GM18511 (cell line): ENCODE measurements around the gene ITFG1.
"Not testable (repeated sequence)": the region's sequence is repeated elsewhere in the genome, so short reads cannot be mapped to it uniquely, and the experiment has no call there.

Experiments
- ATAC-seq: cut with Tn5 transposase; IDR thresholded peaks from one replicate; pipeline ENCODE4 v1.9.1; 2021; ENCODE audit warnings: mild to moderate bottlenecking, moderate library complexity; ENCODE audit not compliant: unreplicated experiment

The ITFG1 gene

GRCh38 chr16:47250983-47251382 is 209.9 kb downstream of the ITFG1 start:
- no peak for ATAC-seq

DNA sequence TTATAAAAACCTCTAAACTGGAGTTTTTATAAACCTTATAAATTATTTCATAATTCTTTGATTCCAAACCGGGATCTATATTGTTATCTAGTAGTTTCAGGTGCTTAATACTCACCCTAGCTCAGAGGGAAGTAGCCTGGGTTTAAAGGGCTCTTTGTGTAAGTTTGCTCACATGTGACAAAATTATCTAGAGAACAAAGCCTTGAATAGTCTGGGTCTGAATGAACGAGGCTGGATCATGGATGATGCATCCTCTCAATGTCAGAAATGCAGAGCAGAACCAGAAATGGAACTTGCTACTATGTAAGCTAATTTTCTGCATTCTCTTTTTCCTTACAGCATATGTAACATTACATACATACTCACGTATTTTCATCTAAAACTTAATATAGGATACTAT is 213.2 kb downstream of the ITFG1 start:
- no peak for ATAC-seq

- no peak for ATAC-seq
Measured at GRCh38 chr16:47244206-47244605, 216.7 kb downstream of the ITFG1 start.

- ATAC-seq: no peak
Measured at GRCh38 chr16:47241061-47241460, 219.8 kb downstream of the ITFG1 start.

- ATAC-seq: no peak
Measured at GRCh38 chr16:47236716-47237115, 224.1 kb downstream of the ITFG1 start.

DNA sequence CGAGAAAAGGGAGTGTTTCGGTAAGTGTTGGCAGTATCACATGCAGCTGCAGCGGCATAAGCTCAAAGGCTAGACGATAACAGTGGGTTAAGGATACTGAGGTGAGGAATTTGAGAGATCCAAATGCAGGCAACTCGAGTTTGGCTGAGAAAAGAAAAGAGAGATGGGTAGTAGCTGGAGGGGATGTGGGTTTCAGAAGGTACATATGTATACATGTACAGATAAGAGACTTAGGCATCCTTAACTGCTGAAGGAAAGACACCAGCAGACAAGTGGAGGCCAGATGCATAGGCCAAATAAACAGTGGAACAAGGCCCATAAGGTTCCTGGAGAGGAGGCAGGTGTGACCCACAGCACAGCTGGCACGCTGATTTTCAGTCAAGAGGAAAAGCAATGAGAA is 230.6 kb downstream of the ITFG1 start:
- no peak for ATAC-seq

DNA sequence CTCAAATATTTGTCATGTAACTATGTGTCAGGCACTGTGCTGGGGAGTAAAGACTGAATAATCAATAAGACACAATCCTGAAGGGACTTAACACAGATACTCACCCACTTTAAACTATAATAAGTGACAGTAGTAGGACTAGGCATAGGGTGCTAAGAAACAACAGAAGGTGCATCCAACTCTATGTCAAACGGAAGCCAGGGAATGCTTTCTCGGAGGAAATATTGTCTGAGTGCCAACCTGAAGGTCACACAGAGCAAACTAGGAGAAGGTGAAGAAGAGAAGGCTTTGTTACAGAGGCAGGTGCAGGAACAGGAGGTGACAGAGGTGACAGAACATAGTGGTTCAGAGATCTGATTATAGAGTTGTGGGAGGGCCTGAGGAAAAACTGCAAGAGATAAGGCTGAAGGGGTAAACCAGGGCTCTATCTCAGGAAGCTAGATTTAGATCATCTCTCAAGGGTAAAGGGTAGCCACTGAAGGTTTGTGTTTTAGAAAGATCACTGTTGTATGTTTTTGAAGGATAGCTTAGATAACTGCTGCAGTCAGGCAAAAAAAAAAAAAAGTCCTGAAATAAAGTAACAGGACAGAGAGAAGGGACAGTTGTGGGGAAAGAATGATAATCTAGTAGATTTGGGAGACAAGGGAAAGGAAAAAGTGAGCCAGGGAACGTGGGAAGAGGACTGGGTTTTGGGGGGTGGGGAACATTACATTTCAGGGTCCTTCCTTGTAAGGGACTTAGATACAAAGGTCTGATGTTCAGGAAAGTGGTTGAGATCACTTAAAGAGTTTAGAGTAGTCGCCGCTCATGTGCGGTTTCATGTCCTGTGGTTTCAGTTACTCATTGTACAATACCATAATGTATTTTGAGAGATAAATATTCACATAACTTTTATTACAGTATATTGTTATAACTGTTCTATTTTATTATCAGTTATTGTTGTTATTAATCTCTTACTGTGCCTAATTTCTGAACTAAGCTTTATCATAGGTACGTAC is 231.5 kb downstream of the ITFG1 start:
- no peak for ATAC-seq

- no peak for ATAC-seq
Measured at GRCh38 chr16:47228241-47228640, 232.6 kb downstream of the ITFG1 start.

DNA sequence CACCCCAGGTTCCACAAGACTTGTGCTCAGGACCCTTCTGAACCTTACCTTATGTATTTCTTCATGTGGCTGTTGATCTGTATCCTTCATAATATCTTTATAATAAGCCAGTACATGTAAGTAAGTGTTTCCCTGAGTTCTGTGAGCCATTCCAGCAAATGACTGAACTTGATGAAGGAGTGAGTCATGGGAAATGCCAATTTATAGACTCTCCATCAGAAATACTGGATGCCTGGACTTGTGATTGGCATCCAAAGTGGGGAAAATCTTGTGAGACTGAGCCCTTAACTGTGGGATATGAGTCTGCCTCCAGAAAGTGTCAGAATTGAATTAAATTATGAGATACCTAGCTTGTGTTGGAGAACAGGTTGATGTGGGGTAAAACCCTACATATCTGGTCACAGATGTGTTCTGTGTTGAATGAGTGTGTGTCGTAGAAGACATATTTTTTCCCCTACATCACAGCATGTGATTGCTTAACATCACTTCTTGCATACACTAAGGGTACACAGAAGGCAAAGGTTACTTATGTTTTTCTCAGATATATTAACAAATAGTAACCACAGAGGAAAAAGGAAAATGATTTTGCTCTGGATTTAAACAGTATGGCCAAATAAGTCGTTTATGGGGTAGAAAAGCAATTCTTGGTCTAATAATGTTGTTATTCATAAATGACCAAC is 247.0 kb downstream of the ITFG1 start:
- ATAC-seq: no peak

- no peak for ATAC-seq
Measured at GRCh38 chr16:47211218-47211617, 249.6 kb downstream of the ITFG1 start.

DNA sequence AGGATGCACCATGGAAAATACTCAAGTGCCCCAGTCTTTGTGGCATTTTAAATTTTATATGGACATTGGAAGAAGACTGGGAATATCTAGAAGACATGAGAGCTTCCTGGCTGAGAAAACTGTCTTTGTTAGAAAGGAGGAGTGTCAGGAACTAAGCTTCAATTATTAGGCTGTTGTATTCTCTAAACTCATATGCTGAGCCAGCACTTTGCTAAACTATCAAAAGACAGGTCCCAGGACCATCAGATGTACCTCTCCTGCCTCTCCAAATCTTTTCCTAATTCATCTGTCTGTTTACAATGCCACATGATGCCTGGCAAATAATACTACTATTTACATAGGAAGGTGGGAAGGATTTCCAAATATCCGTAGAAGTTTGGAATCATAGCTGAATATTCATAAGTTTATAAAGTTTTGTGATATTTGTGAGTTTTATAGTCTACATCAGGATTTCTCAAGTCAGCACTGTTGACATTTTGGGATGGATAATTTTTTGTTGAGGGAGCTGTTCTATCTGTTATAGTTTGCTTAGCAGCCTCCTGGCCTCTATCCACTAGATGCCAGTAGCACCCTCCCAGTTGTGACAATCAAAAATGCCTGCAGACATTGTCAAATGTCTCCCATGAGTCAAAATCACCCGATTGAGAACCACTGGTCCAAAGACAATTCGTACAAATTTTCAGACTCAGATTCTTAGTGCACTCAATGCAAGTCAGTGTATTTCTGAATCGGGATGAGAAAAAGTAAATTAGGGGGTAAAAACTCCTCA is 255.9 kb downstream of the ITFG1 start:
- no peak for ATAC-seq

DNA sequence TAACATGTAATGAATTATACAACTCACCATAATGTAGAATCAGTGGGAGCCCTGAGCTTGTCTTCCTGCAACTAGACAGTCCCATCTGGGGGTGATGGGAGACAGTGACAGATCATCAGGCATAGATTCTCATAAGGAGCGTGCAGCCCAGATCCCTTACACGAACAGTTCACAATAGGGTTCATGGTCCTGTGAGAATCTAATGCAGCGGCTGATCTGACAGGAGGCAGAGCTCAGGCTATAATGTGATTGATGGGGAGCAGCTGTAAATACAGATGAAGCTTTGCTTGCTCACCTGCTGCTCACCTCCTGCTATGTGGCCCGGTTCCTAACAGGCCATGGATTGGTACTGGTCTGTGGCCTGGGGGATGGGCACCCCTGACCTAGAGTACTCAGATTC is 257.4 kb downstream of the ITFG1 start:
- ATAC-seq: not testable (repeated sequence)

GRCh38 chr16:47198180-47198575 is 262.7 kb downstream of the ITFG1 start:
- ATAC-seq: no peak

DNA sequence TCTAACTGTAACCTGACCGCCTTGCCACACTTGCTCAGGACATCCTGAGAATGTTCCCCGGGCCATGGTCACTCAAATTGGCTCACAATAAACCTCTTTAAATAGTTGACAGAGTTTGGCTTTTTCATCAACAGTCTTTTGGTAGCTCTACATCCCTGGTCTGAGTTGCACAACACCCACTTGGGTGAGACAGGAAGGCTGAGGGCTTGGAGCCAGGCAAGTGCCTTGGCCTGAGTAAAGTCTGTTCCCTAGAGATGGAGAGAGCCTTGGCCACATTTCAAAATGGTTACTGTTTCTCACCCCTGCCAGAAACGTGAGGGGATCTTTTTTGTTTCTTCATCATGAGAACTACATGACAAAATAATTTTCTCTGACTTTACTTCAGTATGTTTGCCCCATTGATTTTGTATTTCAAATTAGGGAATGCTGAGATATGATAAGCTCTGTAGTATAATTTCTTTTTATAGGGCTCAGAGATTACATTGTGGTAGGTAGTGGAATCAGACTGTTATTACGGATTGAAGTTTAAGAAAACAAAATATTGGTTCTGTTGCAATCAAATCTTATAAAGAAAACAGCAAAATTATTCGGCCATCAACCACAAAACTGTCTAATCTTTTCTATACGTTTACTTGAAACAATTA is 263.2 kb downstream of the ITFG1 start:
- ATAC-seq: no peak

DNA sequence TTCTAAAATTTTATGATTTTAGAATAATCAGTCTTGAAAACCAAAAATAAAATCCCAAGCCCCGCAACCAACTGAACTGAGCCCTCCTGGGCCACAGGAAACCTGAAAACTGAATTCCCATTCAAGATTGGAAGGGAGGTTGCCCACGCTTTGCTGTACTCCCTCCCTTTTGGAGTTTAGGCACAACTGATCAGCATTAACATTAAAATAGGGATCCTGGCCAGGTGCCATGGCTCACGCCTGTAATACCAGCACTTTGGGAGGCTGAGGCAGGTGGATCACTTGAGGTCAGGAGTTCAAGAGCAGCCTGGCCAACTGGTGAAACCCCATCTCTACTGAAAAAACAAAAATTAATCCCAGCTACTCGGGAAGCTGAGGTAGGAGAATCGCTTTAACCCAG is 264.4 kb downstream of the ITFG1 start:
- ATAC-seq: no peak

GRCh38 chr16:47182318-47182717 is 278.5 kb downstream of the ITFG1 start:
- no peak for ATAC-seq

DNA sequence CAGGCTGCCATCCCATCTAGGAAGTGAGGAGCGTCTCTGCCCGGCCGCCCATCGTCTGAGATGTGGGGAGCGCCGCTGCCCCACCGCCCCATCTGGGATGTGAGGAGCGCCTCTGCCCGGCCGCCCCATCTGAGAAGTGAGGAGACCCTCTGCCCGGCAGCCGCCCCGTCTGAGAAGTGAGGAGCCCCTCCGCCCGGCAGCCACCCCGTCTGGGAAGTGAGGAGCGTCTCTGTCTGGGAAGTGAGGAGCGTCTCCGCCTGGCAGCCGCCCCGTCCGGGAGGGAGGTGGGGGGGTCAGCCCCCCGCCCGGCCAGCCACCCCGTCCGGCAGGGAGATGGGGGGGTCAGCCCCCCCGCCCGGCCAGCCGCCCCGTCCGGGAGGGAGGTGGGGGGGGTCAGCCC is 279.8 kb downstream of the ITFG1 start:
- ATAC-seq: not testable (repeated sequence)

- ATAC-seq: no peak
Measured at GRCh38 chr16:47180073-47180472, 280.8 kb downstream of the ITFG1 start.

- no peak for ATAC-seq
Measured at GRCh38 chr16:47175152-47175551, 285.7 kb downstream of the ITFG1 start.

- no peak for ATAC-seq
Measured at GRCh38 chr16:47162670-47163420, 298.0 kb downstream of the ITFG1 start.
